Osteoblast (primary cell): ENCODE measurements around the gene RPL13. TPM values are rescaled to one million over a fixed set of nuclear protein-coding genes. Genes with fewer than 3 reads are reported as not detected.

Experiments used
- DNase-seq: peaks from one replicate; pipeline ENCODE4 v3.0.0; 2011; ENCODE audit warnings: low spot score, mixed read lengths; ENCODE audit not compliant: insufficient read length; ENCODE audit errors: missing footprints
- H2AFZ ChIP-seq: 2 replicates; pipeline ENCODE4 v1.6.0; 2011; ENCODE audit warnings: mild to moderate bottlenecking, low read length
- H3K27ac ChIP-seq: 2 replicates; pipeline ENCODE4 v1.5.1; 2011; ENCODE audit warnings: mild to moderate bottlenecking, low read depth, low read length, moderate library complexity
- H3K27me3 ChIP-seq: 2 replicates; pipeline ENCODE4 v1.6.0; 2012; ENCODE audit warnings: mild to moderate bottlenecking, control low read depth, inconsistent platforms, low read length, moderate library complexity; ENCODE audit not compliant: insufficient read depth
- H3K36me3 ChIP-seq: 2 replicates; pipeline ENCODE4 v1.5.1; 2011; ENCODE audit warnings: mild to moderate bottlenecking, low read length, control low read depth, moderate library complexity; ENCODE audit not compliant: insufficient read depth
- H3K4me1 ChIP-seq: 2 replicates; pipeline ENCODE4 v1.5.1; 2011; ENCODE audit warnings: mild to moderate bottlenecking, low read length, control low read depth, moderate library complexity; ENCODE audit not compliant: insufficient read depth
- H3K4me2 ChIP-seq: 2 replicates; pipeline ENCODE4 v1.6.0; 2011; ENCODE audit warnings: mild to moderate bottlenecking, low read length; ENCODE audit not compliant: insufficient read depth
- H3K4me3 ChIP-seq: fragments of 200-600 bp; sonication (generic); 3 replicates; pipeline ENCODE4 v1.5.1; 2012; ENCODE audit warnings: mild to moderate bottlenecking, low read length, inconsistent platforms; ENCODE audit not compliant: insufficient read depth
- H3K79me2 ChIP-seq: 2 replicates; pipeline ENCODE4 v1.6.0; 2012; ENCODE audit warnings: mild to moderate bottlenecking, low read length, control low read depth, inconsistent platforms; ENCODE audit not compliant: insufficient read depth
- H3K9me3 ChIP-seq: 2 replicates; pipeline ENCODE4 v1.5.1; 2011; ENCODE audit warnings: low read depth, low read length, control low read depth
- H4K20me1 ChIP-seq: 2 replicates; pipeline ENCODE4 v1.6.0; 2012; ENCODE audit warnings: mild to moderate bottlenecking, low read length, control low read depth; ENCODE audit not compliant: insufficient read depth
- CTCF ChIP-seq: IDR thresholded peaks from 2 replicates; pipeline ENCODE4 v1.5.1; 2011; ENCODE audit warnings: mild to moderate bottlenecking, low read depth, low read length, moderate library complexity; ENCODE audit errors: extremely low read depth
- total RNA-seq: library from RNA; depleted of rRNA; stranded (reverse); fragments of >200 nt; gene quantifications from 2 replicates; pipeline ENCODE4 v1.2.3, GENCODE V29; 2012

Gene RPL13
- total RNA-seq, 1 donor, result 2,112 TPM

- H3K9me3 ChIP-seq, result no peaks in the 10 kb centered on the region
- peak; percentile 84 for DNase-seq
- no peak overlapping the region for H3K27ac ChIP-seq
- H2AFZ ChIP-seq, result no peak overlapping the region
- no peak for TF ChIP-seq CTCF
- H3K4me3 ChIP-seq, result no peak overlapping the region
- H3K36me3 ChIP-seq, result peaks cover 64% of the 10 kb centered on the region
- H3K27me3 ChIP-seq, result no peaks in the 10 kb centered on the region
- H3K4me2 ChIP-seq, result no peak overlapping the region
- H4K20me1 ChIP-seq, result no peaks in the 10 kb centered on the region
- H3K79me2 ChIP-seq, result peaks cover 6% of the 10 kb centered on the region
- no peaks in the 10 kb centered on the region for H3K4me1 ChIP-seq
Observed at GRCh38 chr16:89545044-89545830, 15.2 kb upstream of the RPL13 start.

GRCh38 chr16:89545831-89546574 lies 14.5 kb upstream of the RPL13 start:
- H3K4me3 ChIP-seq, result no peak overlapping the region

DNA sequence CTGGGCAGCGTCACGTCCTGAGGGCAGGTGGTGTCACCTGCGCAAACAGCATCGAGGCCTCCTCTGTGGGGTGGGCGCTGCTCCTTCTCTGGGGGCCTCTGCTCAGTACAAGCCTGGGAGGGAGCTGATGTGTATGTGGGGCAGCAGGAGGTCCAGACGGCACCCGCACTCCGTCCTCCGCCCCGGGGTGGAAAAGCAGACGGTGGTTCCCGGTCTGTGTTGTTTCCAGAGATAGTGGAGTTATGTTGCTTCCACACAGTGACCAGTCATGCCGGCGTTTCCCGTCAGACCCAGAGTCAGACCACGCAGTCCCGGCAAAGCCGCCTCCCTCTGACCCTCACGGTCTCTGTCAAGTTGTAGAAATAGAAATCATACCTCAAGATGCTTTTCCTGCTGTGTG lies 13.7 kb upstream of the RPL13 start:
- no peaks in the 10 kb centered on the region for H3K9me3 ChIP-seq
- no peak overlapping the region for H3K4me2 ChIP-seq
- H4K20me1 ChIP-seq, result no peaks in the 10 kb centered on the region
- H3K79me2 ChIP-seq, result peaks cover 6% of the 10 kb centered on the region
- H3K4me3 ChIP-seq, result no peak overlapping the region
- H3K27me3 ChIP-seq, result no peaks in the 10 kb centered on the region
- no peak for DNase-seq
- no peak for TF ChIP-seq CTCF
- H2AFZ ChIP-seq, result no peak overlapping the region
- H3K27ac ChIP-seq, result no peak overlapping the region
- H3K4me1 ChIP-seq, result no peaks in the 10 kb centered on the region
- H3K36me3 ChIP-seq, result peaks cover 68% of the 10 kb centered on the region

More at GRCh38 chr16:89545831-89546574, 14.5 kb upstream of the RPL13 start:
- H3K9me3 ChIP-seq, result no peaks in the 10 kb centered on the region
- TF ChIP-seq CTCF, result no peak
- peaks cover 6% of the 10 kb centered on the region for H3K79me2 ChIP-seq
- H3K4me2 ChIP-seq, result no peak overlapping the region
- H3K27me3 ChIP-seq, result no peaks in the 10 kb centered on the region
- DNase-seq, result no peak
- H2AFZ ChIP-seq, result no peak overlapping the region
- no peaks in the 10 kb centered on the region for H4K20me1 ChIP-seq
- peaks cover 69% of the 10 kb centered on the region for H3K36me3 ChIP-seq
- no peaks in the 10 kb centered on the region for H3K4me1 ChIP-seq
- no peak overlapping the region for H3K27ac ChIP-seq

DNA sequence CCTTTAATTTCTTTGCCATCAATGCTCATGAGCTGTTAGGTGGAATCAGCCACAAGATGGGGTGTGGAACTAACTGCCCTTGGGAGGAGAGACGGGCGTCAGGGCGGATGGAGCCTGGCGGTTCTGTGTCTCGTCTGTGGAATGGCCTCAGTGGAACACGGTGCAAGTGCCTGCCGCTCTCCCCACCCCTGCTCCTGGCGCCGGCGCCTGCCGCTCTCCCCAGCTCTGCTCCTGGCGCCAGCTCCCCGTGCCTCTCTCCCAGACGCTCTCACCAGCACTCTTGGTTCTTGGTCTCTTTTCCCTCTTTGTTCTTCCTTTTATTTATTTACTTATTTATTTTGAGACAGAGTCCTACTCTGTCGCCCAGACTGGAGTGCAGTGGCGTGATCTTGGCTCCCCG lies 13.2 kb upstream of the RPL13 start:
- TF ChIP-seq CTCF, result no peak
- DNase-seq, result no peak
- no peak overlapping the region for H3K4me3 ChIP-seq
- H3K4me1 ChIP-seq, result no peaks in the 10 kb centered on the region
- no peak overlapping the region for H3K4me2 ChIP-seq
- H3K27ac ChIP-seq, result no peak overlapping the region
- H3K36me3 ChIP-seq, result peaks cover 72% of the 10 kb centered on the region
- H3K27me3 ChIP-seq, result no peaks in the 10 kb centered on the region
- no peak overlapping the region for H2AFZ ChIP-seq
- H3K9me3 ChIP-seq, result no peaks in the 10 kb centered on the region
- no peaks in the 10 kb centered on the region for H4K20me1 ChIP-seq
- peaks cover 5% of the 10 kb centered on the region for H3K79me2 ChIP-seq
